ENCODE data around the gene TEKT5. TPM values are rescaled to one million over a fixed set of nuclear protein-coding genes. Genes with fewer than 3 reads are reported as not detected.

The TEKT5 gene
- total RNA-seq, 1 experiment from 2014 or later: not detected

- ChIA-PET POLR2A (interaction anchor here (0.5 kb wide), 1 partner anchor 41 kb away, joined by 3 read pairs; no protein-coding TSS in a partner anchor), CTCF (interaction anchor here (0.6 to 2.9 kb wide), 6 partner anchors 8 to 340 kb away, joined by 3 to 8 read pairs (median 6); no protein-coding TSS in a partner anchor)
- Mint-ChIP-seq H3K27ac (ENCODE audit: low read depth, unreplicated experiment) (no peak overlapping the region), H3K27me3 (ENCODE audit: insufficient read depth, unreplicated experiment) (peaks cover 8% of the 10 kb centered on the region), H3K36me3 (ENCODE audit: insufficient read depth, unreplicated experiment) (no peaks in the 10 kb centered on the region), H3K4me1 (ENCODE audit: insufficient read depth, unreplicated experiment) (peaks cover 16% of the 10 kb centered on the region), H3K4me3 (ENCODE audit: unreplicated experiment) (peak overlapping the region; percentile 73), H3K9me3 (ENCODE audit: unreplicated experiment) (no peaks in the 10 kb centered on the region)
- intact Hi-C loops (cut with micrococcal nuclease): no loop called here
- BruUV-seq (replicated peaks): no TSS peak
- no peak for DNase-seq (ENCODE audit: unreplicated experiment)
- no peak for TF ChIP-seq CTCF (IDR thresholded peaks at IDR 0.05; ENCODE audit: unreplicated experiment)
Observed at GRCh38 chr16:10578474-10579316, 116.0 kb downstream of the TEKT5 start.

Other genes with a start within 250 kb of the TEKT5 start
- 1.7 and 4.8 TPM in 2 replicates for gene EMP2, start 114.3 kb downstream of the TEKT5 start, total RNA-seq (2022)
- 17.3 and 17.8 TPM in 2 replicates for gene NUBP1, start 48.9 kb upstream of the TEKT5 start, total RNA-seq (2022)
- gene TVP23A, start 123.9 kb upstream of the TEKT5 start, total RNA-seq (2022): not detected in 2 replicates
- gene CIITA, start 182.3 kb upstream of the TEKT5 start, total RNA-seq (2022): 0.12 TPM in 1 of 2 replicates, not detected in the other
- gene DEXI, start 247.5 kb upstream of the TEKT5 start, total RNA-seq (2022): 21.6 and 24.1 TPM in 2 replicates
- 29.1 and 32.4 TPM in 2 replicates for gene CLEC16A, start 249.6 kb upstream of the TEKT5 start, total RNA-seq (2022)